CD1c-positive myeloid dendritic cell (primary cell): ENCODE results near the gene SFTPA1.
"Not testable (repeated sequence)": the region's sequence is repeated elsewhere in the genome, so short reads cannot be mapped to it uniquely, and the experiment has no call there.

Experiments
- DNase-seq: peaks from one replicate; pipeline ENCODE4 v3.0.0-alpha.2; 2016; ENCODE audit errors: extremely low spot score

Gene SFTPA1

DNA sequence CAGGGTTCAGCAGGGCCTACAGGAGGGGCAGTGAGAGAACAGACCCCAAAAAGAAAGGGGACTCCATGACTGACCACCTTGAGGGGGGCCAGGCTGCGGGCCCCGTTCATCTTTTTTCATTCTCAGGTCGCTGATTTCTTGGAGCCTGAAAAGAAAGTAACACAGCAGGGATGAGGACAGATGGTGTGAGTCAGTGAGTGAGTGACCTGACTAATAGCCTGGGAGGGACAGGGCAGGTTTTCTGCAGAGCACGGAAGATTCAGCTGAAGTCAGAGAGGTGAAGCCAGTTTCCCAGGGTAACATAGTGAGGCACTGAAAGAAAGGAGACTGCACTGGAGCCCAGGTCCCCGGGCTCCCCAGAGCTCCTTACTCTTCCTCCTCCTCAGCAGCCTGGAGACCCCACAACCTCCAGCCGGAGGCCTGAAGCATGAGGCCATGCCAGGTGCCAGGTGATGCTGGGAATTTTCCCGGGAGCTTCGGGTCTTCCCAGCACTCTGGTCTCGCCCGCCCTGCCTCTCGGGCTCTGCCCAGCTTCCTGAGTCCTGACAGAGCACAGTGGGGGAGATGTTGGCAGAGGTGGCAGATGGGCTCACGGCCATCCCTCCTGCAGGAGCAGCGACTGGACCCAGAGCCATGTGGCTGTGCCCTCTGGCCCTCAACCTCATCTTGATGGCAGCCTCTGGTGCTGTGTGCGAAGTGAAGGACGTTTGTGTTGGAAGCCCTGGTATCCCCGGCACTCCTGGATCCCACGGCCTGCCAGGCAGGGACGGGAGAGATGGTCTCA lies 646 bp downstream of the SFTPA1 start:
- not testable (repeated sequence) for DNase-seq

DNA sequence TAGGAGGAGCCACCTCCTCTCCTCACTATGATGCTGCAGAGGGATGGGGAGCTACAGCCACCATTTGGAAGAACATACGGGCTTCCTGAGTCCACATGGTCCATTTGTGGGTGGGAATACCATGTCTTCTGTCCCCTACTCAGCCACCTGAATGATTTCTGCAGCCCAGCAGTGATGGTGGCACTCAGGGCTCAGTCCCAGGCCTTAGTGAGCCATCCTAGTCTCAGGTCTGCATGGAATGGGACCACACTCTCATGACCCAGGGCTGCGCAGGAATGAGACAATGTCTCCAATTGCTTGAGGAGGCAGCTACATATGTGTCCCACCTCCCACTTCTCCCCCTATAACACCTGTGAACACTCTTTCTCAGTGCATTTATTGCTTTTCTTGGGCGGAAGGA lies 4.8 kb downstream of the SFTPA1 start:
- no peak for DNase-seq

DNA sequence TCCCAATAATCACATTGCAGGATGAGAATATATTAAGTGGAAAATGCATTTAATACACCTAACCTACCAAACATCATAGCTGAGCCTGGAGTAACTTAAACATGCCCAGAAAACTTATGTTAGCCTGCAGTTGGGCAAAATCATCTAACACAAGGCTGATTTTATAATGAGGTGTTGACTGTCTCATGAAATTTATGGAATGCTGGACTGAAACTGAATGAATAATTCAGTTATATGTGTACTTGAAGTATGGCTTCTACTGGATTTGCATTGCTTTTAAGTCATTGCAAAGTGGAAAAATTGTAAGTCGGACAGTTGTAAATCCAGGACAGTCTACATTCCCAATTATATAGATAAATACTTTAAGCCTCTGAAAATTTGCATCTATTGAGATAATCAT lies 5.4 kb downstream of the SFTPA1 start:
- DNase-seq = no peak

- not testable (repeated sequence) for DNase-seq
These were observed 12.9 kb downstream of the SFTPA1 start for GRCh38 chr10:79623663-79624062.

GRCh38 chr10:79627075-79627474 lies 16.3 kb downstream of the SFTPA1 start:
- DNase-seq = no peak

- no peak for DNase-seq
These were observed 17.3 kb downstream of the SFTPA1 start for GRCh38 chr10:79628083-79628482.

DNA sequence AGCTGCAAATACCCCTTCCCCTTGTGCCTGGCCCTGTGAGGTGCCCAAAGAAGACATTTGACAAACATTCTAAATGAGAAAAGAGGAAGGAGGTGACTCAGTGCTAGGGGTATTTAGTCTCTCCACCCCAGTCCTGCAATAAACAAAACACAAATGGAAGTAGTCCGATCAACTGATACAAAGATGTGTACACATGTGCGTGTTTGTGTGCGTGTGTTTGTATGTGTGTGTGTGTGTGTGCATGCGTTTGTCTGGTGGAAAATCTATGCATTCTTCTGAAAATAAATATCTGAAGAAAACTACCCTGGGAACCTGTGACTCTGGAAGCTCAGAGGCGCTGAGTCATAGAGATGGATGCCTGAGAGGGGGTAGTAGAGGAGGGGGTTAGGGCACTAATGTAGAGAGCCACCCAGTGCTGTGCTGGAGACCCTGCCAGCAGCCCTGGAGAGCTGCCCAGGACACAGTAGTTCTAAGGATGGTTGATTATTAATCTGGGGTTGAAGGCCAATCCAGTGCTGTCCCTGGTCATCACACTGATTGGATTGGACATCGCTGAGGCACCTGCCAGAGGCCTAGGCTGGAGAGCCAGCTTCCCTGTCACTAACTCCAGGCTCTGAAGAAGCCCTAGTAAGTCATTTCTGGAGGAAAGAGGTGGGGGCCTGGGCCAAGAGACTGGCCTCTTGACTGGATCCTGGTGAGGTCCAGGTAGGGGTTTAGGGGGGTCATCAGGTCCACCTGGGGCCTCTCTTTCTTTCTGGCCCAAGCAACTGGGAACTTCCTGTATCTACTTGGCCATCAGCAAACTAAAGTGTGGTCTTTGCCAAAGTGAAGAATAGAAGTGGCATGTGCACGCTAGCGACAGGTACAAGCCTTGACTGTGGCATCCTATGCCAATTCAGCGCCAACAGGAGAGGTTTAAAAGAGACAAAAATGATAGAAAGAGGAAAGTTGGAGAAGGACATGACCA lies 18.5 kb downstream of the SFTPA1 start:
- no peak for DNase-seq

GRCh38 chr10:79629955-79630327 lies 19.2 kb downstream of the SFTPA1 start:
- DNase-seq = no peak

- not testable (repeated sequence) for DNase-seq
These were observed 26.0 kb downstream of the SFTPA1 start for GRCh38 chr10:79636654-79637199.

GRCh38 chr10:79638318-79638717 lies 27.6 kb downstream of the SFTPA1 start:
- DNase-seq = no peak

GRCh38 chr10:79652695-79653094 lies 42.0 kb downstream of the SFTPA1 start:
- DNase-seq = not testable (repeated sequence)

DNA sequence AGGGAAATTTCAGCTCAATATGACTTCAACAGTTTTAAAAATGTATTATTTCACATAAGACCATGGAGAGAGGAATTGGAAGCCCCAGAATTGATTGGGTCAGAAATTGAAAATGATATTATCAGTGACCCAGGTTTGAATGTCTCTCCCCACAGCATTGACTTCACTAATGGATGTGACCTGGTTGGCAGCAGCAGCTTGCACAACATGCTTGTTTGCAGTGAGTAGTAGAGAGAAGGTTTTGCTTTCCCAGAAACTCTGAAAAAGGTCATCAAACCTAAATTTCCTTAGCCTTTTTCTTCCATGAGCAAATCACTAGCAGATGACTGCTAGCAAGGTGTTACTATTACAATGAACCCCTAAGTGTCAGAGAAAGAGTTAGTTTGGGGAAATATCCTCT lies 52.5 kb downstream of the SFTPA1 start:
- DNase-seq = not testable (repeated sequence)

DNA sequence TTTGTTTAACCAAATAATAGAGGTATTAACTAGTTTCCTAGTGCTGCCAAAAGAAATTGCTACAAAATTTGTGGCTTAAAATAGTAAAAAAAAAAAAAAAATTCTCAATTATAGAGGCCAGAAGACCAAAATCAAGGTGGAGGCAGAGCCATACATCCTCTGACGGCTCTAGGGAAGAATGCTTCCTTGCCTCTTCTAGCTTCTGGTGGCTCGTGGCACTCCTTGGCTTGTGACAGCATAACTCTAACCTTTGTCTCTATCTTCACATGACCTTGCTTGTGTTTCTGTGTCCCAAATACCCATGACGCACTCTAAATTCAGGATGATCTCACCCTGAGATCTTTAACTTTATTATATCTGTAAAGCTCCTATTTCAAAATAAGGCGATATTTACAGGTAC lies 53.9 kb downstream of the SFTPA1 start:
- DNase-seq = not testable (repeated sequence)
